Naive B cell (primary cell): ENCODE data around the gene INHA. TPM values are rescaled to one million over a fixed set of nuclear protein-coding genes. Genes with fewer than 3 reads are reported as not detected.
A peak's percentile ranks its signal among the peaks of the same experiment; 100 is the strongest.

Source experiments
- ATAC-seq, 2 donors: fragments of 150-1000 bp; cut with Tn5 transposase; 2 replicates each; pipeline ENCODE4 v1.10.0; 2021; ENCODE audit warnings: low read depth in 2 of 2, mild to moderate bottlenecking in 2 of 2, moderate library complexity in 2 of 2
- DNase-seq: peaks from one replicate; pipeline ENCODE4 v3.0.0; 2022
- H3K27ac Mint-ChIP-seq, 6 donors: one replicate each; pipeline ENCODE4 v1.8.0; 2020 to 2022; ENCODE audit warnings: mild to moderate bottlenecking in 6 of 6, mixed read lengths in 6 of 6, moderate library complexity in 5 of 6, inconsistent platforms in 2 of 6
- H3K27me3 Mint-ChIP-seq, 3 donors: one replicate each; pipeline ENCODE4 v1.8.0; 2021 to 2022; ENCODE audit warnings: mixed read lengths in 3 of 3, mild to moderate bottlenecking in 1 of 3
- H3K36me3 Mint-ChIP-seq, 2 donors: one replicate each; pipeline ENCODE4 v1.8.0; 2020 to 2022; ENCODE audit warnings: mixed read lengths in 2 of 2, inconsistent platforms in 1 of 2, mild to moderate bottlenecking in 1 of 2
- H3K4me1 Mint-ChIP-seq, 3 donors: one replicate each; pipeline ENCODE4 v1.8.0; 2020 to 2022; ENCODE audit warnings: mixed read lengths in 3 of 3, inconsistent platforms in 1 of 3, mild to moderate bottlenecking in 1 of 3, moderate library complexity in 1 of 3
- H3K4me3 Mint-ChIP-seq, 8 donors: one replicate each; pipeline ENCODE4 v1.8.0; 2020 to 2022; ENCODE audit warnings: mild to moderate bottlenecking in 8 of 8, mixed read lengths in 8 of 8, moderate library complexity in 8 of 8, inconsistent platforms in 2 of 8
- H3K9me3 Mint-ChIP-seq, 7 donors: one replicate each; pipeline ENCODE4 v1.8.0; 2020 to 2022; ENCODE audit warnings: mixed read lengths in 7 of 7, mild to moderate bottlenecking in 5 of 7, inconsistent platforms in 2 of 7, moderate library complexity in 1 of 7
- polyA plus RNA-seq, 6 donors: library from polyadenylated mRNA; unstranded; fragments of 300-500 nt; fragmentation: Illumina TruSeq; gene quantifications; one replicate each; pipeline ENCODE4 v1.2.3, GENCODE V29; 2021; ENCODE audit warnings: low read depth in 6 of 6

Gene INHA
- polyA plus RNA-seq, 6 donors from 2014 or later: not detected

GRCh38 chr2:219619235-219619634 is 47.1 kb downstream of the INHA start:
- H3K4me3 Mint-ChIP-seq: no peak overlapping the region
- H3K27me3 Mint-ChIP-seq: peaks cover 17 to 30% (median 26%) of the 10 kb centered on the region in 3 donors
- no peak for DNase-seq
- ATAC-seq: no peak
- no peak overlapping the region for H3K27ac Mint-ChIP-seq
- peaks cover 0 to 4% (median 0%) of the 10 kb centered on the region in 3 donors for H3K4me1 Mint-ChIP-seq
- H3K9me3 Mint-ChIP-seq: no peaks in the 10 kb centered on the region
- peaks cover 5 to 14% of the 10 kb centered on the region in 2 donors for H3K36me3 Mint-ChIP-seq

- Mint-ChIP-seq H3K9me3 (no peaks in the 10 kb centered on the region), H3K36me3 (peaks cover 1 to 5% of the 10 kb centered on the region in 2 donors), H3K4me1 (no peaks in the 10 kb centered on the region), H3K4me3 (no peak overlapping the region), H3K27ac (peak overlapping the region in 1 of 6 donors; percentile 25), H3K27me3 (peaks cover 22 to 43% (median 40%) of the 10 kb centered on the region in 3 donors)
- ATAC-seq: no peak
- DNase-seq: no peak
Measured at GRCh38 chr2:219620546-219620945, 48.4 kb downstream of the INHA start.

DNA sequence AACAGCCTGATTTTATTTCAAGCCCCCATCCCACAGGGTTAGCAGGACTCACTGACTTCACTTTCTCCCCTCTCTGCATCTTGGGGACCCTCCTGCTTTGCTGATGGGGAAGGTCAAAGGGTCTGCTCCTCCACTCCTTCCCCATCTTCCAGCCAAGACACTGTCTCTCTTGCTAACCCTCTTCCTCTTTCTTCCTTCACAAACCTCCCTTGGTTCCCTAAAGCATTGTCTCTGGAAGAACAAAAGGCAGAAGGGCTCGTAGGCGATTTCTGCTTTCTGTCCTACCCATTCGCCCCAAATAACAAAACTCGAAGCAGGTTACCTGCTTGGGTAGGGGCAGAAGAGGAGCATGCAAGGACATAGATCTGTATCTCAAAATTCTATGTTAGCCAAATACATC is 49.8 kb downstream of the INHA start:
- no peak for ATAC-seq
- no peak for DNase-seq
- Mint-ChIP-seq H3K4me1 (peaks cover 3% of the 10 kb centered on the region in 3 donors), H3K4me3 (no peak overlapping the region), H3K27me3 (peaks cover 30 to 54% (median 50%) of the 10 kb centered on the region in 3 donors), H3K36me3 (peaks cover 0 to 4% of the 10 kb centered on the region in 2 donors), H3K27ac (no peak overlapping the region), H3K9me3 (no peaks in the 10 kb centered on the region)

- H3K9me3 Mint-ChIP-seq: no peaks in the 10 kb centered on the region
- no peak overlapping the region for H3K4me3 Mint-ChIP-seq
- peaks cover 6% of the 10 kb centered on the region in 3 donors for H3K4me1 Mint-ChIP-seq
- no peaks in the 10 kb centered on the region for H3K36me3 Mint-ChIP-seq
- no peak overlapping the region for H3K27ac Mint-ChIP-seq
- H3K27me3 Mint-ChIP-seq: peaks cover 32 to 57% (median 54%) of the 10 kb centered on the region in 3 donors
- DNase-seq: no peak
- no peak for ATAC-seq
Measured at GRCh38 chr2:219622472-219622871, 50.4 kb downstream of the INHA start.

DNA sequence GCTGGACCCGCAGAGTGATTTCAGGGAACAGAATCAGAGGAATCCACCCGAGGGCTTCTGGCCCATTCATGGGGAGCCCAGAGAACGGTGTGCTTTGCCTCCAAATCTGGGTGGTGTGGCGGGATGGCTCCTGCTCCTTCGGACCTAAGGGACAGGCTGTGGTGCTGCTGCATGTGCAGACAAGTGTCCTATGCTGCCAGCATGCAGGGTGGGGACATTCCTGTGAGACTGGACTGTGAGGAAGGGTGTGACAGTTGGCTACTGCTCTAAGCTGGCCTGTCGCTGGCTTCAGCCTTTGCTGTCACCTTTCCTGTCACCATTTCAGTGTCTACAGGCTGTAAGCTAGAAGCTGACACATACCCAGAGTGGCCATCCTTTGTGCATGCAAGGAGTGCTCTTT is 52.5 kb downstream of the INHA start:
- peaks cover 14 to 15% (median 15%) of the 10 kb centered on the region in 3 donors for H3K4me1 Mint-ChIP-seq
- DNase-seq (no peak), ATAC-seq (no peak)
- H3K27me3 Mint-ChIP-seq: peaks cover 32 to 74% (median 67%) of the 10 kb centered on the region in 3 donors
- no peaks in the 10 kb centered on the region for H3K9me3 Mint-ChIP-seq
- no peak overlapping the region for H3K4me3 Mint-ChIP-seq
- H3K27ac Mint-ChIP-seq: no peak overlapping the region
- no peaks in the 10 kb centered on the region for H3K36me3 Mint-ChIP-seq

GRCh38 chr2:219625179-219625578 is 53.1 kb downstream of the INHA start:
- Mint-ChIP-seq H3K4me3 (peak overlapping the region in 1 of 8 donors; percentile 21), H3K27ac (no peak overlapping the region), H3K4me1 (peaks cover 14 to 15% (median 15%) of the 10 kb centered on the region in 3 donors), H3K36me3 (no peaks in the 10 kb centered on the region), H3K27me3 (peaks cover 32 to 79% (median 71%) of the 10 kb centered on the region in 3 donors), H3K9me3 (no peaks in the 10 kb centered on the region)
- DNase-seq (no peak), ATAC-seq (no peak)

Other genes with a start within 250 kb of the INHA start
- not detected for gene RESP18, start 239.6 kb upstream of the INHA start, polyA plus RNA-seq
- gene DNPEP, start 184.4 kb upstream of the INHA start, polyA plus RNA-seq: 10 to 100 TPM; 49.4 to 78.6 (median 56.3) TPM
- not detected for gene DES, start 153.9 kb upstream of the INHA start, polyA plus RNA-seq
- under 1 TPM in 1 of 6 donors, not detected in 5; 0.18 TPM for gene SPEG, start 137.5 kb upstream of the INHA start, polyA plus RNA-seq
- gene GMPPA, start 73.4 kb upstream of the INHA start, polyA plus RNA-seq: 10 to 100 TPM; 18.2 to 38.8 (median 22.9) TPM
- not detected for gene ASIC4, start 57.8 kb upstream of the INHA start, polyA plus RNA-seq
- 1 to 10 TPM in 1 of 6 donors, under 1 TPM in 5; 0.17 to 5.0 (median 0.41) TPM for gene CHPF, start 28.5 kb upstream of the INHA start, polyA plus RNA-seq
- gene TMEM198, start 28.3 kb upstream of the INHA start, polyA plus RNA-seq: 1 to 10 TPM in 1 of 6 donors, not detected in 5; 1.2 TPM
- not detected for gene OBSL1, start 771 bp upstream of the INHA start, polyA plus RNA-seq
- 10 to 100 TPM; 11.5 to 16.0 (median 13.5) TPM for gene STK11IP, start 25.5 kb downstream of the INHA start, polyA plus RNA-seq
- gene SLC4A3, start 55.3 kb downstream of the INHA start, polyA plus RNA-seq: not detected